Measurements from ENCODE around the gene RNASE7. TPM values are rescaled to one million over a fixed set of nuclear protein-coding genes. Genes with fewer than 3 reads are reported as not detected.

Gene RNASE7
- total RNA-seq, 1 experiment from 2014 or later, result not detected

DNA sequence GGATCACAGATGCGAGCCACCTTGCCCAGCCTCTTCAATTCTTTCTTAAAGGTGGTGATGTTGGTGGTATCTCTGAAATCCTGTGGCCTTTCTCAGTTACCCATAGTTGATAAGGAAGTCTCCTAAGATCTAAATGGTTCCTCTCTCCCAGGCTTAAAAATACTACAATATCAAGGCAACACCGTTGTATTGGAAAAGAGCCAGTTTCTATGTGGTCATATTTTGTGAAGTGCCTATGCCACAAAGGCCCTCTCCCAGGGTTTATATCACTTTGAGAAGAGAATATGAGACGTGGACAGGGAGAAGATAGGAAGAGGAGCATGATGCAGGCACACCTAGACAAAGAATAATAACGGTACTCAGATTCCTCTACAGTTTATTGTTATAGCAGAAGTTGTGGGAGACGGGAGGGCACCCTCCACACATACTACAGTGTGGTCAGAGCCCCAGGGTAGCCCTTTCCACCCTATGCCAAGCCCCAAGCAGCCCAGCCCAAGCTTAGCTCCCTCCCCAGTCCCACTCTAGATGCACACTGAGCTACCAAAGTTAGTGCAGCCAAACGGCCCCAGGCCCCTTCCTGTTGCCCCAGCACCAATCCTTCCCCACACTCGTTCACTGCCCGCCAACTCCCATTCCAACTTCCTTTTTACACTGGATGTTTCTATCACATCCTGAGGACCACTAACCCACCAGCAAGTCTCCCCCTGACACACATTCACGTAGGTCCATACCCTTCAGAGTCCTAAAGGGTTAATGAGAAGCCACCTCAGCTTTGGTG is 25.6 kb upstream of the RNASE7 start:
- intact Hi-C loops (cut with micrococcal nuclease), result loop anchor here (10.0 kb wide), 1 partner anchor 538 kb away; no protein-coding TSS in a partner anchor

More for the DNA sequence above, 25.6 kb upstream of the RNASE7 start:
- Histone ChIP-seq H3K27me3 (ENCODE audit: insufficient read depth, low read length) (peaks cover 17% of the 10 kb centered on the region; the same call in 1 of the 2 replicates), H2AFZ (ENCODE audit: low read depth, low read length, poor library complexity, severe bottlenecking) (no peak overlapping the region), H3K4me1 (ENCODE audit: control insufficient read depth in 1 of 2, insufficient read depth in 2 of 2, low read length in 2 of 2) (peaks cover 0 to 4% of the 10 kb centered on the region in 2 experiments; a peak in 1 of 4 replicates), H3K4me3 (replicated peaks in 1 of 2; ENCODE audit: low read depth in 1 of 2, low read length in 2 of 2) (no peak overlapping the region), H3K27ac (ENCODE audit: low read depth, low read length) (no peak overlapping the region), H3K79me2 (ENCODE audit: insufficient read depth, low read length) (no peaks in the 10 kb centered on the region), H3K9ac (ENCODE audit: low read length) (no peak overlapping the region), H4K20me1 (ENCODE audit: insufficient read depth) (no peaks in the 10 kb centered on the region), H3K9me3 (ENCODE audit: control insufficient read depth in 1 of 2, insufficient read depth in 1 of 2, low read depth in 1 of 2, low read length in 2 of 2) (no peaks in the 10 kb centered on the region), H3K9me2 (ENCODE audit: insufficient read depth) (no peaks in the 10 kb centered on the region), H3K36me3 (ENCODE audit: control insufficient read depth in 1 of 2, insufficient read depth in 2 of 2, low read length in 2 of 2) (no peaks in the 10 kb centered on the region; a peak in 1 of 4 replicates), H3K4me2 (ENCODE audit: low read length) (no peak overlapping the region)
- no peak for DNase-seq (ENCODE audit: low read depth, low spot score)
- CTCF ChIA-PET, result interaction anchor here (0.7 to 4.0 kb wide), 6 partner anchors 11 to 108 kb away, joined by 3 to 148 read pairs (median 36); partner anchors contain the start of genes RNASE7 and SLC39A2
- POLR2A ChIA-PET, result no interaction called here
- TF ChIP-seq SRF (IDR thresholded peaks at IDR 0.05; ENCODE audit: low read depth), result no peak
- no peak for TF ChIP-seq CBX3 (IDR thresholded peaks at IDR 0.05; ENCODE audit: low read depth)
- TF ChIP-seq YY1 (IDR thresholded peaks at IDR 0.05; ENCODE audit: extremely low read depth, insufficient replicate concordance, low read depth, low read length), result no peak
- TF ChIP-seq CEBPB (IDR thresholded peaks at IDR 0.05; ENCODE audit: low read depth), result no peak
- TF ChIP-seq, protein P1, sequence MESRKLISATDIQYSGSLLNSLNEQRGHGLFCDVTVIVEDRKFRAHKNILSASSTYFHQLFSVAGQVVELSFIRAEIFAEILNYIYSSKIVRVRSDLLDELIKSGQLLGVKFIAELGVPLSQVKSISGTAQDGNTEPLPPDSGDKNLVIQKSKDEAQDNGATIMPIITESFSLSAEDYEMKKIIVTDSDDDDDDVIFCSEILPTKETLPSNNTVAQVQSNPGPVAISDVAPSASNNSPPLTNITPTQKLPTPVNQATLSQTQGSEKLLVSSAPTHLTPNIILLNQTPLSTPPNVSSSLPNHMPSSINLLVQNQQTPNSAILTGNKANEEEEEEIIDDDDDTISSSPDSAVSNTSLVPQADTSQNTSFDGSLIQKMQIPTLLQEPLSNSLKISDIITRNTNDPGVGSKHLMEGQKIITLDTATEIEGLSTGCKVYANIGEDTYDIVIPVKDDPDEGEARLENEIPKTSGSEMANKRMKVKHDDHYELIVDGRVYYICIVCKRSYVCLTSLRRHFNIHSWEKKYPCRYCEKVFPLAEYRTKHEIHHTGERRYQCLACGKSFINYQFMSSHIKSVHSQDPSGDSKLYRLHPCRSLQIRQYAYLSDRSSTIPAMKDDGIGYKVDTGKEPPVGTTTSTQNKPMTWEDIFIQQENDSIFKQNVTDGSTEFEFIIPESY (IDR thresholded peaks at IDR 0.05; ENCODE audit: extremely low read depth, insufficient replicate concordance, low read length), result no peak
- no peak for TF ChIP-seq RAD21 (IDR thresholded peaks at IDR 0.05; ENCODE audit: low read depth)
- TF ChIP-seq, protein P2, sequence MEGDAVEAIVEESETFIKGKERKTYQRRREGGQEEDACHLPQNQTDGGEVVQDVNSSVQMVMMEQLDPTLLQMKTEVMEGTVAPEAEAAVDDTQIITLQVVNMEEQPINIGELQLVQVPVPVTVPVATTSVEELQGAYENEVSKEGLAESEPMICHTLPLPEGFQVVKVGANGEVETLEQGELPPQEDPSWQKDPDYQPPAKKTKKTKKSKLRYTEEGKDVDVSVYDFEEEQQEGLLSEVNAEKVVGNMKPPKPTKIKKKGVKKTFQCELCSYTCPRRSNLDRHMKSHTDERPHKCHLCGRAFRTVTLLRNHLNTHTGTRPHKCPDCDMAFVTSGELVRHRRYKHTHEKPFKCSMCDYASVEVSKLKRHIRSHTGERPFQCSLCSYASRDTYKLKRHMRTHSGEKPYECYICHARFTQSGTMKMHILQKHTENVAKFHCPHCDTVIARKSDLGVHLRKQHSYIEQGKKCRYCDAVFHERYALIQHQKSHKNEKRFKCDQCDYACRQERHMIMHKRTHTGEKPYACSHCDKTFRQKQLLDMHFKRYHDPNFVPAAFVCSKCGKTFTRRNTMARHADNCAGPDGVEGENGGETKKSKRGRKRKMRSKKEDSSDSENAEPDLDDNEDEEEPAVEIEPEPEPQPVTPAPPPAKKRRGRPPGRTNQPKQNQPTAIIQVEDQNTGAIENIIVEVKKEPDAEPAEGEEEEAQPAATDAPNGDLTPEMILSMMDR (IDR thresholded peaks at IDR 0.05 in 2 of 3, conservative IDR thresholded peaks at IDR 0.05 in 1 of 3; ENCODE audit: borderline replicate concordance in 1 of 3, insufficient read depth in 1 of 3, low read depth in 2 of 3, low read length in 2 of 3), result no peak
- TF ChIP-seq, protein P3, sequence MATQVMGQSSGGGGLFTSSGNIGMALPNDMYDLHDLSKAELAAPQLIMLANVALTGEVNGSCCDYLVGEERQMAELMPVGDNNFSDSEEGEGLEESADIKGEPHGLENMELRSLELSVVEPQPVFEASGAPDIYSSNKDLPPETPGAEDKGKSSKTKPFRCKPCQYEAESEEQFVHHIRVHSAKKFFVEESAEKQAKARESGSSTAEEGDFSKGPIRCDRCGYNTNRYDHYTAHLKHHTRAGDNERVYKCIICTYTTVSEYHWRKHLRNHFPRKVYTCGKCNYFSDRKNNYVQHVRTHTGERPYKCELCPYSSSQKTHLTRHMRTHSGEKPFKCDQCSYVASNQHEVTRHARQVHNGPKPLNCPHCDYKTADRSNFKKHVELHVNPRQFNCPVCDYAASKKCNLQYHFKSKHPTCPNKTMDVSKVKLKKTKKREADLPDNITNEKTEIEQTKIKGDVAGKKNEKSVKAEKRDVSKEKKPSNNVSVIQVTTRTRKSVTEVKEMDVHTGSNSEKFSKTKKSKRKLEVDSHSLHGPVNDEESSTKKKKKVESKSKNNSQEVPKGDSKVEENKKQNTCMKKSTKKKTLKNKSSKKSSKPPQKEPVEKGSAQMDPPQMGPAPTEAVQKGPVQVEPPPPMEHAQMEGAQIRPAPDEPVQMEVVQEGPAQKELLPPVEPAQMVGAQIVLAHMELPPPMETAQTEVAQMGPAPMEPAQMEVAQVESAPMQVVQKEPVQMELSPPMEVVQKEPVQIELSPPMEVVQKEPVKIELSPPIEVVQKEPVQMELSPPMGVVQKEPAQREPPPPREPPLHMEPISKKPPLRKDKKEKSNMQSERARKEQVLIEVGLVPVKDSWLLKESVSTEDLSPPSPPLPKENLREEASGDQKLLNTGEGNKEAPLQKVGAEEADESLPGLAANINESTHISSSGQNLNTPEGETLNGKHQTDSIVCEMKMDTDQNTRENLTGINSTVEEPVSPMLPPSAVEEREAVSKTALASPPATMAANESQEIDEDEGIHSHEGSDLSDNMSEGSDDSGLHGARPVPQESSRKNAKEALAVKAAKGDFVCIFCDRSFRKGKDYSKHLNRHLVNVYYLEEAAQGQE (IDR thresholded peaks at IDR 0.05; ENCODE audit: low read depth), result no peak
- TF ChIP-seq SIN3A (IDR thresholded peaks at IDR 0.05; ENCODE audit: low read depth), result no peak
- TF ChIP-seq FOSL1 (IDR thresholded peaks at IDR 0.05; ENCODE audit: low read depth), result no peak
- no peak for TF ChIP-seq ZNF274 (IDR thresholded peaks at IDR 0.05; ENCODE audit: low read depth, low read length)
- TF ChIP-seq POLR2A (IDR thresholded peaks at IDR 0.05; ENCODE audit: borderline replicate concordance, extremely low read depth, insufficient read depth, insufficient read length), result no peak
- no peak for TF ChIP-seq EZH2 (IDR thresholded peaks at IDR 0.05)
- TF ChIP-seq ZFX (IDR thresholded peaks at IDR 0.05), result no peak
- no peak for TF ChIP-seq EZH2phosphoT487 (IDR thresholded peaks at IDR 0.05; ENCODE audit: borderline replicate concordance)
- TF ChIP-seq POLR2AphosphoS5 (IDR thresholded peaks at IDR 0.05; ENCODE audit: low read depth, low read length), result no peak
- no peak for ATAC-seq
- RAD21 ChIA-PET (ENCODE audit: low non-redundant PET in 1 of 2, low total read pairs in 2 of 2, uncharacterized antibody in 2 of 2, unreplicated experiment in 2 of 2), result interaction anchor here in 1 of 2 experiments (3.6 kb wide), 1 partner anchor 23 kb away, joined by 30 read pairs; no protein-coding TSS in a partner anchor
- BruUV-seq (replicated peaks), result no TSS peak
